Erythroblast (primary cell): ENCODE data around the gene DNAH11.
"Not testable (repeated sequence)": the region's sequence is repeated elsewhere in the genome, so short reads cannot be mapped to it uniquely, and the experiment has no call there.

Experiments
- GATA1 ChIP-seq: IDR thresholded peaks from 2 replicates; pipeline ENCODE4 v1.6.1; 2011; ENCODE audit warnings: low read depth, mild to moderate bottlenecking, control low read depth, low read length, moderate library complexity
- POLR2A ChIP-seq: IDR thresholded peaks from 2 replicates; pipeline ENCODE4 v1.6.1; 2011; ENCODE audit warnings: mild to moderate bottlenecking, low read length

DNA sequence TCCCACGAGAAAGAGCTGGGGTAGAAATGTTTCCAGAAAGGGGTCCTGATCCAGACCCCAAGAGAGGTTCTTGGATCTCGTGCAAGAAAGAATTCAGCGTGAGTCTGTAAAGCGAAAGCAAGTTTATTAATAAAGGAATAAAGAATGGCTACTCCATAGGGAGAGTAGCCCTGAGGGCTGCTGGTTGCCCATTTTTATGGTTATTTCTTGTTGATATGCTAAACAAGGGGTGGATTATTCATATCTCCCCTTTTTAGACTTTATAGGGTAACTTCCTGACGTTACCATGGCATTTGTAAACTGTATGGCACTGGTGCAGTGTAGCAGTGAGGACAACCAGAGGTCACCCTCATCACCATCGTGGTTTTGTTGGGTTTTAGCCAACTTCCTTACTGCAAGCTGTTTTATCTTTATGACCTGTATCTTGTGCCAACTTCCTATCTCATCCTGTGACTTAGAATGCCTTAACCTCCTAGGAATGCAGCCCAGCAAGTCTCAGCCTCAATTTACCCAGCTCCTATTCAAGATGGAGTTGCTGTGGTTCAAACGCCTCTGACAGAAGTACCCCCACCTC is 322.9 kb downstream of the DNAH11 start:
- TF ChIP-seq POLR2A, GATA1: not testable (repeated sequence)
